T follicular helper cell (primary cell): ENCODE data around the gene RGSL1.

ENCODE experiments used
- DNase-seq: peaks from one replicate; pipeline ENCODE4 v3.0.0-alpha.2; 2020; ENCODE audit warnings: low read depth
- total RNA-seq, 2 experiments: gene quantifications; one replicate each; lab custom pipeline; 2026; lab: John Stamatoyannopoulos, UW

Gene RGSL1
- 0 reads per million in 2 experiments for total RNA-seq

- DNase-seq, result no peak
These were observed at the start of gene RGSL1 for GRCh38 chr1:182450087-182450486. RGSL1 (plus strand) TSS chr1:182450146; CDS start chr1:182450166, 20 bp downstream.

GRCh38 chr1:182400567-182400966, 49.4 kb upstream of the RGSL1 start, which contains the start of gene TEDDM1:
TEDDM1 (minus strand) TSS chr1:182400667; CDS start chr1:182400485, 182 bp downstream.
- DNase-seq, result no peak

GRCh38 chr1:182404781-182405180, 45.2 kb upstream of the RGSL1 start:
- no peak for DNase-seq

- no peak for DNase-seq
These were observed 44.4 kb upstream of the RGSL1 start for GRCh38 chr1:182405578-182405977.

- no peak for DNase-seq
These were observed 43.9 kb upstream of the RGSL1 start for GRCh38 chr1:182406012-182406411.

- DNase-seq, result no peak
These were observed 42.2 kb upstream of the RGSL1 start for GRCh38 chr1:182407724-182408123.

GRCh38 chr1:182408435-182409075, 41.4 kb upstream of the RGSL1 start:
- no peak for DNase-seq

GRCh38 chr1:182410138-182410537, 39.8 kb upstream of the RGSL1 start:
- no peak for DNase-seq

- no peak for DNase-seq
These were observed 39.2 kb upstream of the RGSL1 start for GRCh38 chr1:182410620-182411273.

GRCh38 chr1:182413486-182413885, 36.5 kb upstream of the RGSL1 start:
- DNase-seq, result no peak

GRCh38 chr1:182413969-182414368, 36.0 kb upstream of the RGSL1 start:
- DNase-seq, result no peak

- DNase-seq, result no peak
These were observed 34.2 kb upstream of the RGSL1 start for GRCh38 chr1:182415789-182416188.

- DNase-seq, result no peak
These were observed 23.2 kb upstream of the RGSL1 start for GRCh38 chr1:182426442-182427430.

GRCh38 chr1:182428043-182428442, 21.9 kb upstream of the RGSL1 start:
- no peak for DNase-seq

- no peak for DNase-seq
These were observed 19.5 kb upstream of the RGSL1 start for GRCh38 chr1:182430263-182431068.

GRCh38 chr1:182431278-182431677, 18.7 kb upstream of the RGSL1 start:
- DNase-seq, result no peak

GRCh38 chr1:182433580-182433979, 16.4 kb upstream of the RGSL1 start:
- no peak for DNase-seq

- no peak for DNase-seq
These were observed 11.6 kb upstream of the RGSL1 start for GRCh38 chr1:182438326-182438725.

GRCh38 chr1:182441719-182442118, 8.2 kb upstream of the RGSL1 start:
- no peak for DNase-seq

- no peak for DNase-seq
These were observed 7.6 kb upstream of the RGSL1 start for GRCh38 chr1:182442333-182442732.

- DNase-seq, result no peak
These were observed 5.4 kb upstream of the RGSL1 start for GRCh38 chr1:182444497-182444896.
